HG03039 (cell line): ENCODE measurements around the gene BAG1.

Experiments used
- ATAC-seq: cut with Tn5 transposase; IDR thresholded peaks from one replicate; pipeline ENCODE4 v1.9.1; 2021; ENCODE audit warnings: mild to moderate bottlenecking, moderate library complexity; ENCODE audit not compliant: unreplicated experiment

BAG1 gene

DNA sequence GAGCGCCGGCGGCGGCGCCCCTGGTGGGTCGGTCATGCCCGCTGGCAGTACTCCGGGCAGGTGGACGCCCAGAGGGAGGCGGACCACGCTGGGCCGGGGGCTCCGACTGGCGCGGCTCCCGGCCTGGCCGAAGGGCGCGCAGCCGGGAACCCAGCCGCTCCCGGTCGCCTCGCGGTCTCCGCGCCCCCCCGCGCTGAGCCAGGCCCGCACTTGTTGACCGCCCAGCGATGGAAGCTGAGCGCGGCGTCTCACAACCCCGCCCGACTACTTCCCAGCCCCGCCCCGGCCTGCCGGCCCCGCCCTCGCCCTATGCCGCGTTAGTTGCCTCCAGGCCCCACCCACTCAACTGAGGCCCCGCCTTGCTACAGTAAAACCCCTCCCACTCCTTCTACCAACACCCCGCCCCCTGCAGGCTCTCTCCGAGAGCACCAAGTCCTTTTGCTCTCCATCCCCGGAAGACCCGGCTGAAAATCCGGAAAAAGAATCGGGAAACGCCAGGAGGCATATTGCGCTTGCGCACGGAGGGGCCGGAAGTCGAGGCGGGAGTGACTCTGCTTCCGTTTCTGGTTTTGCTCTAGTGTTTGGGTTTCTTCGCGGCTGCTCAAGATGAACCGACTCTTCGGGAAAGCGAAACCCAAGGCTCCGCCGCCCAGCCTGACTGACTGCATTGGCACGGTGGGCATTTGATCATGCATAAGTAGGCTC lies at the start of gene BAG1, which contains the start of gene CHMP5:
Gene BAG1, minus strand, starts transcription at position 236 of the 705 bp plus-strand sequence.
Gene CHMP5, plus strand, starts transcription at position 577 of the 705 bp plus-strand sequence. Its CDS starts 30 bp downstream, at position 607.
- peak; percentile 80 for ATAC-seq

- no peak for ATAC-seq
These were observed 47.4 kb upstream of the BAG1 start for GRCh38 chr9:33311953-33312352.

- ATAC-seq: no peak
These were observed 46.2 kb upstream of the BAG1 start for GRCh38 chr9:33310748-33311147.

DNA sequence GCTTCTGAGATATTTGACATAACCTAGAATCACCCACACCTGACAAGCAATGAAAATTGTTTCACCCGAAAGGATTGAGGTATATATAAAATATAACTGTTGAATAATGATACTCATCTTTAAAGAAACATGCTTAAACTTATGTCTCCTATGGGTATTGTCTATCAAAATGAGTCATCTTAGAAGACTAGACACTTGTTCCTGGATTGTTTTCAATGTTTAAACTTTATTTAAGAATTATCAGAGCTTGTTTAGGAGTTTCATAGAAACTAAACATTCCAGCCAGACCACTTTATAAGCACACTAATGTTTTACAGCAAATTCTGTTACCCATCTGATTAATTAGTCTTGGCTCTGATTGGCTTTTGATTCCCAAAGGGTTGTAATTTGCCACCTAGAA lies 45.4 kb upstream of the BAG1 start:
- ATAC-seq: no peak

DNA sequence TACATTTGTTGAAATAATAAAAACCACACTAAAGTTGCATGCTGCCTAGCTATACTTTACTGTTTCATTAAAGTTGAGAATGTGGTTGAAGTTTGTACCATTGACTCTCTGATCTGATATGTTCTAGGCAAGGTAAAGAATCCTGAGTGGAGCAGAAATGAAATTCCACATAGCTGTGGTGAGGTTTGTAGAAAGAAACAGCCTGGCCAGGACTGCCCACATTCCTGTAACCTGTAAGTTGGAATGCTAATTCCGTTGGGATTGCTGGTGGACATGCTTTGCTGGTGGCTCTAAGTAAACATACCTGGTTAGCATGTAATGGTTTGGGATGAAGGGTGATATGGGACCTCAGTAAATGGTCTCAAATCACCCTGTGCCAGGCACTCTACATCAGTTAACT lies 42.6 kb upstream of the BAG1 start:
- ATAC-seq: no peak

DNA sequence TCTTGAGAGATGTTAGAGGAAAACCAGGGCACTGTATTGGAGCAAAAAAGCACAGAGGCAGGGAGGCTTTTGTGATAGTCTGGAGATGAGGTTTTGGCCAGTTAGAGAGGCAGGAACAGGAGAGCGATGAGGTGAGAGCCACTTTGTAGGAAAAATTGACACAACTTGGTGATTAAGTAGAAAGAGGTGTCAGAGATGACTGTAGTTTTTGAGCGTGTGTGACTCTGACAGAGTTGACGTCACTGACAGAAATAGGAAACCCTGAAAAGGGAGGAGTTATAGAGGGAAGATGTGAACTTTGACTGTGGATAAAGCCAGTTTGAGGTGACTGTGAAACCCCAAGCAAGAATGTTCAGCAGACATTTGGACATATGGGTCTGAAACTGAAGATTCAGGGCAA lies 41.5 kb upstream of the BAG1 start:
- ATAC-seq: no peak

GRCh38 chr9:33304362-33304761 lies 39.9 kb upstream of the BAG1 start:
- ATAC-seq: no peak

DNA sequence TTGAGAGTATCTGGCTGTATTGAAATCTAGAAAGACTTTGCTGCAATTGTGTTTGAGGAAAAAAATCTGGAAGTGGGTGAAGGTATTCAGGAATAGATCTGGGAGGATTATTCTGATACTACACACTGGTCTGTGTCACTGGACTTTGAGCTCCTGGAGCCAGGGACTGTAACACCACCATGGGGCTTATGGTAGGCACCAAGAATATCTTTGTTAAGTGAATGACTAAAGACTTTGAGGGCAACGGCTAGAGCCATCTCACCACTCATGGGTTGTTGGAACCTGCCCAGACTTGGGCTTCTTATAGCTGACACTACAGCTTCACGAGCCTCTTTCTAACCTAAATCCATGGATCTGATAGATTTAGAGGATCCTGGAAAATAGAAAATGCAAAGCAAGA lies 36.0 kb upstream of the BAG1 start:
- ATAC-seq: no peak

DNA sequence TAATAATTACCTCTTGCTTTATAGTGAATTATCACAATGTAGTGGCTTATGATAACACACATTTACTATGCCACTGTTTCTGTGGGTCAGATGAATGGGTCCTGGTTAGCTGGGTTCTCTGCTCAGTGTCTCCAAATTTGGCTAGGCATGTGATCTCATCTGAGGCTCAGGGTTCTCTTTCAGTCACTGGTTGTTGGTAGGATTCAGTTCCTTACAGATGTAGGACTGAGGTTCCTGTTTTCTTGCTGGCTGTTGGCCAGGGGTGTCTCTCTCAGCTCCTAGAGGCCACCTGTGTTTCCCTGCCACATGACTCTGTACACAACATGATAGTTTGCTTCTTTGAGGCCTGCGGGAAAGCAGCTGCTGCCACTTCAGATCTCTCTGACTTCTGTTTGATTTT lies 32.9 kb upstream of the BAG1 start:
- peak; percentile 85 for ATAC-seq

GRCh38 chr9:33295571-33295970 lies 31.1 kb upstream of the BAG1 start:
- no peak for ATAC-seq

- no peak for ATAC-seq
These were observed 30.3 kb upstream of the BAG1 start for GRCh38 chr9:33294670-33295432.

DNA sequence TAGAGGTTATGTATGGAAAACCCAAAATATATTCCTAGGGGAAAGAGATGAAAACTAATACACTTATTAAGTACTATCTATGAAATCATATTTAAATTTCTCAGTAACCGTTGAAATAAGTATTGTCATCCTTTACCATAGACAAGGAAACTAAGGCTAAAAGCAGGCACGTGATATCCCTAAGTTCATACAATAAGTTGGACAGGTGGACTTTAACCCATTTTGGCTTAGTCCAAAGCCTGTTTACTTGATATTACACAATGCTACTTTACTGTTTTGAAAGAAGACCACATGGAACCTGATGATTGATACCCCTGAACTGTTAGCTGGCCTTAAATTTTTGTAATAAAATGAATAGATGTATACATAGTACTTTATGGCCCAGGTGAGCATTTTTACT lies 29.3 kb upstream of the BAG1 start:
- ATAC-seq: no peak

GRCh38 chr9:33291901-33292300 lies 27.4 kb upstream of the BAG1 start:
- no peak for ATAC-seq

- ATAC-seq: no peak
These were observed 26.5 kb upstream of the BAG1 start for GRCh38 chr9:33291031-33291397.

GRCh38 chr9:33290247-33291030 lies 25.9 kb upstream of the BAG1 start, which contains the start of gene NFX1:
Gene NFX1 (plus strand): TSS chr9:33290516. CDS start chr9:33290573, 57 bp downstream.
- peak; percentile 81 for ATAC-seq

- ATAC-seq: no peak
These were observed 25.4 kb upstream of the BAG1 start for GRCh38 chr9:33289936-33290246.

DNA sequence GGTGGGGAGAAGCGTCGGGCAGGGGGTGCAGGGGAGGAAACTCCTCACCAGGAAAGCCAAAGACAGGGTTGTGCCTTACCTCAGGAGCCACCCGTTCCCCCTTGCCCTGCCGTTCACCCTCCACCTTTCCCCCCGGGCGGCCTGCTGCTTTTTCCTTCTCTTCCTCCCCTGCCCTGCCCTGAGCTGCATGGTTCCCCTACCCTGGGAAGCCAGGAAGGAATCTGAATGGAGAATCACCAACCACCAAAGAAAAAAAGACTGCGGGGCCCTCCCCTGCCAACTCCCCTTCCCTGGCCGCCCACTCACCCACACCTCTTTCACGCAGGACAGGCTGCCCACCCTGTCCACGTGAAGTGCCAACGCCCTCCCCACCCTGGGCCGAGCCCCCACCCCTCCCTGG lies 25.0 kb upstream of the BAG1 start:
- no peak for ATAC-seq

- ATAC-seq: no peak
These were observed 24.4 kb upstream of the BAG1 start for GRCh38 chr9:33288828-33289483.

- ATAC-seq: no peak
These were observed 23.7 kb upstream of the BAG1 start for GRCh38 chr9:33288235-33288634.

GRCh38 chr9:33287087-33287490 lies 22.6 kb upstream of the BAG1 start:
- ATAC-seq: no peak

DNA sequence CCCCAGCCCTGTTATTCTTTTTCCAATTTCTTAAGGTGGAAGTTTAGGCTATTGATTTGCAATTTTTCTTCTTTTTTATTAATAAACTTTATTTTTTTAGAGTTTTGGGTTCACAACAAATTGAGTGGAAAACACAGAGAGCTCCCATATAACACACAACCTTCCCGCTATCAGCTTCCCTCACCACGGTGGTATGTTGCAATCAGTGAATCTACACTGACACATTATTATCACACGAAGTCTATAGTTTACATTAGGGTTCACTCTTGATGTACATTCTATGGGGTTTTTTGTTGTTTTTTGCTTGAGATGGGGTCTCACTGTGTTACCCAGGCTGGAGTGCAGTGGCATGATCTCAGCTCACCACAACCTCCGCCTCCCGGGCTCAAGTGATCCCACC lies 21.0 kb upstream of the BAG1 start:
- ATAC-seq: no peak
